Measurements from ENCODE around the gene FARSA.
"Not testable (repeated sequence)": the region's sequence is repeated elsewhere in the genome, so short reads cannot be mapped to it uniquely, and the experiment has no call there.

FARSA gene

GRCh38 chr19:12933287-12934072 lies at the start of gene FARSA:
TSS of gene FARSA (minus strand) at chr19:12933711. CDS start at chr19:12933696, 15 bp downstream.
- Histone ChIP-seq H3K27ac (peak within 1 kb of the TSS; percentile 65), H3K27me3 (replicated peaks) (no peaks in the 10 kb centered on the region), H3K36me3 (replicated peaks) (peaks cover 17% of the 10 kb centered on the region), H3K4me3 (ENCODE audit: low read depth, low read length) (peak within 1 kb of the TSS; percentile 100)
- no peak for TF ChIP-seq CTCF (IDR thresholded peaks at IDR 0.05; ENCODE audit: low read depth, low read length, missing control alignments)
- DNase-seq = peak; percentile 92
- in situ Hi-C loops (cut with HindIII; ENCODE audit: low pct_ligation_motif_present, low sequenced_read_pairs) = no loop called here

GRCh38 chr19:12983091-12983490 lies 49.6 kb upstream of the FARSA start:
- TF ChIP-seq CTCF (IDR thresholded peaks at IDR 0.05; ENCODE audit: low read depth, low read length, missing control alignments) = no peak
- Histone ChIP-seq H3K27ac (no peak overlapping the region), H3K27me3 (replicated peaks) (no peaks in the 10 kb centered on the region), H3K4me3 (ENCODE audit: low read depth, low read length) (peak overlapping the region; percentile 38), H3K36me3 (replicated peaks) (no peaks in the 10 kb centered on the region)
- in situ Hi-C loops (cut with HindIII; ENCODE audit: low pct_ligation_motif_present, low sequenced_read_pairs) = no loop called here
- DNase-seq = no peak

GRCh38 chr19:12982648-12983047 lies 49.1 kb upstream of the FARSA start:
- Histone ChIP-seq H3K27ac (no peak overlapping the region), H3K4me3 (ENCODE audit: low read depth, low read length) (no peak overlapping the region), H3K36me3 (replicated peaks) (no peaks in the 10 kb centered on the region), H3K27me3 (replicated peaks) (no peaks in the 10 kb centered on the region)
- in situ Hi-C loops (cut with HindIII; ENCODE audit: low pct_ligation_motif_present, low sequenced_read_pairs) = no loop called here
- TF ChIP-seq CTCF (IDR thresholded peaks at IDR 0.05; ENCODE audit: low read depth, low read length, missing control alignments) = no peak
- no peak for DNase-seq

GRCh38 chr19:12979974-12980373 lies 46.5 kb upstream of the FARSA start:
- DNase-seq = no peak
- H3K27me3 ChIP-seq (replicated peaks) = no peaks in the 10 kb centered on the region
- TF ChIP-seq CTCF (IDR thresholded peaks at IDR 0.05; ENCODE audit: low read depth, low read length, missing control alignments) = no peak
- H3K4me3 ChIP-seq (ENCODE audit: low read depth, low read length) = no peak overlapping the region
- no peaks in the 10 kb centered on the region for H3K36me3 ChIP-seq (replicated peaks)
- H3K27ac ChIP-seq = no peak overlapping the region
- in situ Hi-C loops (cut with HindIII; ENCODE audit: low pct_ligation_motif_present, low sequenced_read_pairs) = no loop called here

GRCh38 chr19:12976109-12976508 lies 42.6 kb upstream of the FARSA start:
- in situ Hi-C loops (cut with HindIII; ENCODE audit: low pct_ligation_motif_present, low sequenced_read_pairs); H3K27me3 ChIP-seq (replicated peaks); DNase-seq; H3K27ac ChIP-seq; H3K36me3 ChIP-seq (replicated peaks); H3K4me3 ChIP-seq (ENCODE audit: low read depth, low read length): not testable (repeated sequence)

- in situ Hi-C loops (cut with HindIII; ENCODE audit: low pct_ligation_motif_present, low sequenced_read_pairs) = no loop called here
These were observed 41.8 kb upstream of the FARSA start for GRCh38 chr19:12975221-12975741.

More at GRCh38 chr19:12975221-12975741, 41.8 kb upstream of the FARSA start:
- Histone ChIP-seq H3K4me3 (ENCODE audit: low read depth, low read length) (no peak overlapping the region), H3K36me3 (replicated peaks) (no peaks in the 10 kb centered on the region), H3K27ac (no peak overlapping the region), H3K27me3 (replicated peaks) (no peaks in the 10 kb centered on the region)
- no peak for TF ChIP-seq CTCF (IDR thresholded peaks at IDR 0.05; ENCODE audit: low read depth, low read length, missing control alignments)
- DNase-seq = no peak

All from brain microvascular endothelial cell (primary cell).